Measurements from ENCODE around the gene ABCB4.

DNA sequence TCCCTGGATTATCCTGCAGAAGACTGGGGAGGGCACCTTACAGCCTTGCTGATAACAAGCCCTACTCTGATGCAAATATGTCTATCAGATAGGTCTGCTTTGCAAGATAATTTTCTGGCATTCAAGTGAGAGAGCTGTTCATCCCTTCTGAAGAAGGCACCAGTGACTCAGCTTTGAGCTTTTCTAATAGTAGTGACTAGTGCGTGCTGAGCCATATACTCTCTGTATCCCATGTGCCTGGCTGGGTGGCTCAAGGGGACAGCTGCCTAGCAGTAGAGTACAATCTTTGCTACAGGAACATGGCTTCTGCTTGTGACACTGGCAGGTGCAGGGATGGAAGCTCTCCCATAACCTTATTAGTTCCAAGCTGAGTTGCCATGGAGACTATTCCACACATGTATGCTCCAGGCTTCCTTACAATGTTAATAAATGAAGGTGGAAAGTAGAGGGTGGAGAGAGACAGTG is 35.0 kb upstream of the ABCB4 start:
- no peak for TF ChIP-seq POLR2AphosphoS5 (IDR thresholded peaks at IDR 0.05; ENCODE audit: low read depth, low read length)
- TF ChIP-seq, protein P1, sequence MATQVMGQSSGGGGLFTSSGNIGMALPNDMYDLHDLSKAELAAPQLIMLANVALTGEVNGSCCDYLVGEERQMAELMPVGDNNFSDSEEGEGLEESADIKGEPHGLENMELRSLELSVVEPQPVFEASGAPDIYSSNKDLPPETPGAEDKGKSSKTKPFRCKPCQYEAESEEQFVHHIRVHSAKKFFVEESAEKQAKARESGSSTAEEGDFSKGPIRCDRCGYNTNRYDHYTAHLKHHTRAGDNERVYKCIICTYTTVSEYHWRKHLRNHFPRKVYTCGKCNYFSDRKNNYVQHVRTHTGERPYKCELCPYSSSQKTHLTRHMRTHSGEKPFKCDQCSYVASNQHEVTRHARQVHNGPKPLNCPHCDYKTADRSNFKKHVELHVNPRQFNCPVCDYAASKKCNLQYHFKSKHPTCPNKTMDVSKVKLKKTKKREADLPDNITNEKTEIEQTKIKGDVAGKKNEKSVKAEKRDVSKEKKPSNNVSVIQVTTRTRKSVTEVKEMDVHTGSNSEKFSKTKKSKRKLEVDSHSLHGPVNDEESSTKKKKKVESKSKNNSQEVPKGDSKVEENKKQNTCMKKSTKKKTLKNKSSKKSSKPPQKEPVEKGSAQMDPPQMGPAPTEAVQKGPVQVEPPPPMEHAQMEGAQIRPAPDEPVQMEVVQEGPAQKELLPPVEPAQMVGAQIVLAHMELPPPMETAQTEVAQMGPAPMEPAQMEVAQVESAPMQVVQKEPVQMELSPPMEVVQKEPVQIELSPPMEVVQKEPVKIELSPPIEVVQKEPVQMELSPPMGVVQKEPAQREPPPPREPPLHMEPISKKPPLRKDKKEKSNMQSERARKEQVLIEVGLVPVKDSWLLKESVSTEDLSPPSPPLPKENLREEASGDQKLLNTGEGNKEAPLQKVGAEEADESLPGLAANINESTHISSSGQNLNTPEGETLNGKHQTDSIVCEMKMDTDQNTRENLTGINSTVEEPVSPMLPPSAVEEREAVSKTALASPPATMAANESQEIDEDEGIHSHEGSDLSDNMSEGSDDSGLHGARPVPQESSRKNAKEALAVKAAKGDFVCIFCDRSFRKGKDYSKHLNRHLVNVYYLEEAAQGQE (IDR thresholded peaks at IDR 0.05; ENCODE audit: insufficient read depth in 1 of 2, low read depth in 2 of 2, low read length in 2 of 2): no peak

Measured in PFSK-1 (cell line).